Measurements from ENCODE around the gene CEP164.
"Not testable (repeated sequence)": the region's sequence is repeated elsewhere in the genome, so short reads cannot be mapped to it uniquely, and the experiment has no call there.

The CEP164 gene

DNA sequence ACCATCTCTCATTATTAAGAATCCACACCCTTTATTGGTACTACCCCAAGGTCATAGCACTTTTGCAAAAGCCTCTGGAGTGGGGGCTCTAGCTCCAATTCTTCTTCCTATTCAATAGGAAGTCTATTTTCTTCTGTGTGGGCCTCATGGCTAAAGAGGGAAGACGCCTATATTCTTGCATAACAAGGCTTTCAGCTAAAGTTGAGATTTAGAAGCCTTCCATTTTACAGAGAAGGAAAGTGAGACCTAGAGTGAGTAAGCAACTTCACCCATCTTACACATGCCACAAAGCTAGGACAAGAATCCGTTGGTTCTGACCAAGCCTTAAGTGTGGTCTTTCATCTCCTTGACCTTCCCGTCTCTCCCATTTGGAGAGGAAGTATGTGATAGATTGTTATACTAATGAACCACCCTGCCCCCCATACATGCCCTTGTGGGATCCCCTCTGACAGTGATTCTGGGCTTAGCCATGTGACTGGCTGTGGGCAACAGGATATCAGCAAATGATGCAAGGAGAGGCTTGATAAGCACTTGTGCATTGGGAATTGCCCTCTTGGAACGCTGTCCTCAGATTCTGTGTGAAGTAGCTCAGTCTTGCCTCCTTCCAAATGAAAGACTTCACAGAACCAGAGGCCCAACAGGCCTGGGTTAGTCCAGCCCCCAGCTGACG is 23.9 kb upstream of the CEP164 start:
- no peak for FAIRE-seq
- no peak for DNase-seq (ENCODE audit: low spot score)

DNA sequence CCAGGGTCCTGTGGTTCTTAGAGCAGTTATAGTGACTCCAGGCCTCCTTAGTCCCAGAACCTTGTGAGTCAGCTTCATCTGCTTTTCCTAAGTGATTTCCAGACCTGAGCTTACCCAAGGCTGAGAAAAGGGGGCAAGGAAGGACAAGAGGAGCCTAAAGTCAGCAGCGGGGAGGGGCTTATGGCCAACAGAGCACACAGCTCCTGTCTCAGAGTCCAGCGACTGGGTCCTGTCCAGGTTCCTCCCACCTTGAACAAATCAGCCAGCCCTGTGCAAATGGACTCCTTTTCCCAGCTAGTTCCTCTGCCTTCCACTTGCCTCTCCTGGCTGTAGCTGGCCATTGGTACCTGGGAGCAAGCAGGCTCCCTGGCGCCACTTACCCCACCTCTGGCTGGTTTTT is 22.5 kb upstream of the CEP164 start:
- FAIRE-seq (no peak), DNase-seq (ENCODE audit: low spot score) (no peak)

DNA sequence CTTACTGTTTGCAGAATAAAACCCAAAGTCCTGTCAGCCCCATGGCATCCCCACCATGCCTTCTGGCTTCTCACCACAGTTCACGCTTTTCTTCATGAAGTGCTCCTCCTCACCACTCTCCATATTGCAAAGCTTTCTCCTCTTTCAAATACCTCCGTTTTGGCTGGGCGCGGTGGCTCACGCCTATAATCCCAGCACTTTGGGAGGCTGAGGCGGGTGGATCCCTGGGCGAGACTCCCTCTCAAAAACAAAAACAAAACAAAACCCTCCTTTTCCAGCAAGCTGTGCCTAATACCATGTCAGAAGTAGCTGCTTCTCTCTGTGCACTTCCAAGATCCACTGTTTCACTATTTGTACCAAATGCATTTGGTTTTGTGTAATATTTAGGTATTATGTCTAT is 18.3 kb upstream of the CEP164 start:
- FAIRE-seq (no peak), DNase-seq (ENCODE audit: low spot score) (no peak)

DNA sequence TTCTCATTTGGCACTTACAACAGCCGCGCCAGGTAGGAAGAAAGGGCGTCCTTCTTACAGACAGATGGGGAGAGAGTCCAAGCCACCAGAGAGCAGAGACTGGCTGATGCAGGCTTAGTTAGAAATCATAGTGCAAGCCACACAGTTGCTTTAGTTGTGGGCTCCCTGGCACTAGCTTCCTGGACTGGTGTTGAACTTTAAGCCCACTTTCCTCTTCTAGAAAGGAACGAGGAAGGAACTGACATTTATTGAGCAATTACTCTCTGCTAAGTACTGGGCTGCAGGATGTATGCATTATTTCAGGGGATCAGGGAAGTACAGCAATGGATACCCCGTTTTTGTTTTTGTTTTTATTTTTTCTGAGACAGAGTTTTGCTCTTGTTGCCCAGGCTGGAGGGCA is 14.6 kb upstream of the CEP164 start:
- no peak for FAIRE-seq
- no peak for DNase-seq (ENCODE audit: low spot score)

DNA sequence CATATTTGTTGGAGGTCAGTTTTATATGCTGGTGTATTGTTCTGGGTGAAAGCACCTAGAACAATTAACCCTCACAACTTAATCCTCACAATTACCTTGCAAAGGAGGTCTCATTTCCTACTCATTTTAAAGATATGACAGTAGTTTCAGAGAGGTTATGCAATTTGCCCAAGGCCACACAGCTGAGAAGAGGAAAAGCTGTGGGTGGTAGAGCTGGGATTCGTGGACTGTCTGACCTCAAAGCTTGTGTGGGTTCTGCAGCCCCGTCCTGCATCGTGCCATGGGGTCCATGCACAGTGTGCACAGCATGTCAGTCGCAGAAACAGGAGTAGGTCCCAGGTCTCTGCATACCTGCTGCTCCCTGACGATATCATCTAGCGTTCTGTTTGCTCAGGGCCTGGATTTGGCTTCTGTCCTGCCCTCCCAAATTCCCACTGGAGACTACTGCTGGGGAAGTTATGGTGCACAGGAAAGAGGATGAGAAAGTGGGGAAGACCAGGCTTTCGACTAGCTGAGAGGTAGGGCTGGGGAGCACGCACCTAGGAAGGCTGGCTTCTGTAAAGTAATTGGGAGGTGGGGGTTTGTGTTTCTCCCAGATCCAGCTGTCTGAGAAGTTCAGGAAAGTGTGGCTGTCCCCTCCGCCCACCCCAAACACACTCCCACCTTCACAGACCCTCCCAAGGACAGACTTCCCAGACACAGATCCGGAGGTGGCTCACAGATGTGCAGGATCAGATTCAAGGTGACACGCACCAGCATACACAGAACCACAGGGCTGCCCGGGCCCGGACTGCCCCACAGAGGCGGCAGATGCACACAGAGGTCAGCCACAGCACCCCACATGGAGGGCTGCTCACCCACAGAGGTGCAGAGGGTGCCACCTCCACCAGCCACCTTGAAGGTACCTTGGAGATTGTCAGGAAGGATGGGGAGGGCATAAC is 13.6 kb upstream of the CEP164 start:
- FAIRE-seq (no peak), DNase-seq (ENCODE audit: low spot score) (no peak)

DNA sequence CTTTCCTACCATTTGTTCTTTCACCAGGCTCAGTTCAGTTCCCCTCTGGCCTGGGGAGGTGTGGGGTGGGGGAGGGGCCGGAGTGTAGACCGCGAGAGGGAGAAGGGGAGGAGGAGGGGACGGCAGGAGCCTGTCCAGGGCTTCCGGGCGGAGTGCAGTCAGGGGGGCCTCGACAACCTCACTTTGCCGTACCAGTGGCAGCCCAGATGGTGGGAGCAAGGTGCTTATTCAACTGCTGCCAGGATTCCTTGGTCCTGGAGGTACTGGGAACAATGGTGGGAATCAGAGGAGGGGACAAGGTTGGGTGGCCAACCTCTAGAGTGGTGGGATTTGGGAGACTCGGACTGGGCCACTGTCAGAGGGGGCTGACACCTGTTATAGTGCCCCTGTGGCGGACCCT is 12.8 kb upstream of the CEP164 start:
- no peak for FAIRE-seq

DNA sequence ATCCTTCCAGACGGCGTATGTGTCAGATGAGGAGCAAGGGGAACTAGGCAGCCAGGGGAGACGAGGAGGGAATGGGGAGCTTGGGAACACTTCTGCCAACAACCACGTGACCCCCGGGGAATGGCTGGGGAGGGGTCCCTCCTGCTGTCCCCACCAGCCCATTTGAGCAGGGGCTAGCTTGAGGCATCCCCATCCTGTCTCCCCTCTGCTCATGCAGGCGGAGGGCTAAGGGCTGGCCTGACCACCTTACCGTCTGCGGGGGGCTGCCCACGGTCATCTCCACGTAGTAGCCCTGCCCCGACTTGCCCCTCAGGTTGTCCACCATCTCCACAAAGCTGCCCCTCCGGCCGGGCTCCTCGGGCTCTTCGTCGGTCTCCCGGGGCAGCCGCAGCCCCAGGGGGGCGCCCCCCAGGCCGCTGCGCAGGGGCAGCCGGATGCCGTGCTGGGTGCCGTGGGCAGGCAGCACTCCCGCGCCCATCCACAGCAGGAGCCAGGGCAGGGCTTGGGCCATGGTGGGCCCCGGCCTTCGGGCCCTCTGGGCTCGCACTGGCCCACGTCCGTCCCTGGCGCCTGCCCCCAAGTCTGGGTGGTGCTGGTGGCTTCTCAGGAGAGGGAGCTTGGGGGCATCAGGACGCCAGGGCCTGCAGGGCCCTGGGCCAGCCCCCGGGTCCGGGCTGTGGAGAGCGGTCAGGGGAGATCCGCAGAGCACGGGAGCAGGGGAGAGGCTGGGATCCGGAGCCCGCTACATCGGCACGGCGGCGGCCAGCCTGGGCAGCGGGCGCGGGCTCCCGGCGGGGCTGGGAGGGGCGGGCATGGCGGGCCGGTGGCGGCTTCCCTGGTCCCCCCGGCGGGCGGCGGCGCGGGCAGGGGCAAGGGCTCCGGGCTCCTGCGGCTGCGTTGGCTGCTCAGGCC is 12.1 kb upstream of the CEP164 start:
- FAIRE-seq = no peak

More for the DNA sequence above, 12.8 kb upstream of the CEP164 start:
- no peak for DNase-seq (ENCODE audit: low spot score)

DNA sequence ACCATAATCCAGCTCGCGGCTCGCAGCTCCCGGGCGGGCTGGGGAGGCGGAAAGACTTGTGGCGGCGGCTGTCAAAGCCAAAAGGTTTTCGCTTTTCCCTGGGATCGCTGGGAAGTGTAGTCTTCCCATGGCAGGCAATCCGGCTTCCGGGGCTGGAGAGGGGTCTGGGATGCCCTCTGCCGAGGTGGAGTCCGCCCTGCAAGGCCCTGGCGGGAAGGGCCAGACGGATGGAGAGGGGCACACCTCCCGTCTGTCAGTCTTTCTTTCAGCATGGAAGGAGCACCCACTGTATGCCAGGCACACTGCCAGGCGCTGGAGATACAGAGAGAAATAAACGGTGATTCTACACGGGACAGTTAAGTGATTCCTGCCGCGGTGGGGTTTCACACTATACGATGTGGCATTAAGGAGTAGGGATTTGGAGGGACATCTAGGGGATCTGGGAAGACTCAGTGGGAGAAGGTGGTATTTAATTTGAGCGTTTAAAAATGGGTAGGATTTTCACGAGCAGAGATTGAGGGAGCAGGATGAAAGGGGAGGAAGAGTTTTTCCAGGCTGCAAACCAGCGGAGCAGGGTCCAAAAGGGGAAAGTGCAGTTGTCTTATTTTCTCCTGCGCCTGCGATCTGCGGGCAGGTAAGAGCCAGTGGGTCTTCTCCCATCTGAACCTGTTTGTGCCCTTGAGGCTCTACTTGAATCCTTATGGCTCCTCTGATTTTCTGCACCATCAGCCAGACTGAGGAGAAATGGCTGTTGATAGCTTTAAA is 11.3 kb upstream of the CEP164 start, which contains the start of gene BACE1:
BACE1 (minus strand) TSS at position 60 of the 765 bp plus-strand sequence. CDS start 461 bp downstream, outside the sequence.
- peak; percentile 62 for FAIRE-seq
- DNase-seq (ENCODE audit: low spot score) = peak; percentile 86

More for the DNA sequence above, 12.1 kb upstream of the CEP164 start:
- DNase-seq (ENCODE audit: low spot score) = no peak

DNA sequence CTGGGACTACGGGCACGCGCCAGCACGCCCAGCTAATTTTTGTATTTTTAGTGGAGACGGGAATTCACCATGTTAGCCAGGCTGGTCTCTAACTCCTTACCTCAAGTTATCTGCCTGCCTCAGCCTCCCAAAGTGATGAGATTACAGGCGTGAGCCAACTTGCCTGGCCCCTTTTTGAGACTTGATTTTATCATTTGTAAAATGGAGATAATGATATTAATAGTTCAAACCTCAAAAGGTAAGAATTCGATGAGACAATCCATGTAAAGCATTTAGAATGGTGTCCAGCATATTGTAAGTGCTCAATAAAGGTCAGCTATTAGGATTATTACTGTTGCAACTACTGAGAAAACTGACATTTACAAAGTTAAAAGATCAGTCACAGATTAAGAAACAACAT is 8.9 kb upstream of the CEP164 start:
- DNase-seq (ENCODE audit: low spot score) (no peak), FAIRE-seq (no peak)

DNA sequence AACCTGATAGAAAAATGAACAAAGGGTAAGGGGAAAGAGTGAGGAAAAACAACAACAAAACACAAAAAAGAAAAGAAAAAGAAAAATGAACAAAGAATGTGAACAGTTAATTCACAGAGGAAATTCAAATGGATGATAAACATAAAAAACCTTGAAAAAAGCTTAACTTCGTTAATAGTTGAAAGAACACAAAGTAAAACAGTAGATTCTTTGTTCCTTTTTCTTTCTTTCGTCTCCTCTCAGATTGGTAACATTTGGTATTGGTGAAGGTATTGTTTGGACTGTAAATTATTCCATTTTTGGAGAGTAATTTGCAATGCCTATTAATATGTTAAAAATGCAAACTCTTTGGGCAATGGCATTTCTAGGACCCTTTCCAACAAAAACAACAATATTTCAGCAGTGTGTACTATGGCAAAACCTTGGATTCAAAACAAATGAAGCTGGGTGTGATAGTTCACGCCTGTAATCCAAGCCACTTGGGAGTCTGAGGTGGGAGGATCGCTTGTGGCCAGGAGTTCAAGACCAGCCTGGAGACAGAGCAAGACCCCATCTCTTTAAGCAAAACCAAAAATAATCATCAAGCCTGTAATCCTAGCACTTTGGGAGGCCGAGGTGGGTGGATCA is 8.3 kb upstream of the CEP164 start:
- DNase-seq (ENCODE audit: low spot score) = no peak
- no peak for FAIRE-seq

DNA sequence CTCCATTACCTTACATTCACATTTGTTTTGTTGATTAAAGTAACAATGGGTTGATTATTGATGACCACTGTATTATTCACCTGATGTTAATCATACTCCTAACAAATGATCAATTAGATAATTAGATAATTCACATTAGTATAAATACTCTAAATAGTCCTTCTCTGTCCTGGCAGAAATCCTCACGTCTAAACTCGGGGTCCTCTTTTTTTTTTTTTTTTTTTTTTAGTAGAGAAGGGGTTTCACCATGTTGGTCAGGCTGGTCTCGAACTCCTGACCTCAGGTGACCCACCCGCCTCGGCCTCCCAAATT is 443 bp upstream of the CEP164 start:
- not testable (repeated sequence) for FAIRE-seq; DNase-seq (ENCODE audit: low spot score)

DNA sequence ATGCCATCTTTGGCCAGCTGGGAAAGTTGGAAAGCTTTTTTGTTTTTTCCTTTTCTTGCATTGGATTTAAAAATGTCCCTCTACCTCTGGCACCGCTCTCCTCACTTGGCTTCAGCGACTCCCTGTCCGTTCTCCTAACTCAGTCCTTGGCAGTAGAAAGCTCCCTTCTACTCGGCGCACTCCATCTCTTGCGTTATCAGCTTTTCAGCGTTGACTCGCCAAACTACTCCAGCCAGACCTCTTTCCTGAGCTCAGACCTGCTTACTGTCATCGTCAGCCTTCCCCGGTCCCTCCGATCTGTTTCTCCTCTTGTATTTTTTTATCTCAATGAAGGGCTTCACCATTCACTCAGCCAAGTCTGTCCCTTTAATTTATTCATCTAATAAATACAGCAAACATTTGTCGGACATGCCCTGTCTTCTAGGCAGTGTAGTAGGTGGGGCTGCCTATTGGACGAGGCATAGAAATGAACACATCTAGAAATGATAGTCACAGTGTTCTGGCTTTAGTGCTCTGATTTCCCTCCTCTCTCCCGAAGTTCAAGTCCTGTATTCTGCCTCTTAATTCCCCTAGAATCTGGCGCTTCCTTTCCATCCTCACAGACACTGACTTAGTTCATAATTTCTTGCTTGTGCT is 839 bp downstream of the CEP164 start:
- FAIRE-seq (no peak), DNase-seq (ENCODE audit: low spot score) (peak; percentile 4)

DNA sequence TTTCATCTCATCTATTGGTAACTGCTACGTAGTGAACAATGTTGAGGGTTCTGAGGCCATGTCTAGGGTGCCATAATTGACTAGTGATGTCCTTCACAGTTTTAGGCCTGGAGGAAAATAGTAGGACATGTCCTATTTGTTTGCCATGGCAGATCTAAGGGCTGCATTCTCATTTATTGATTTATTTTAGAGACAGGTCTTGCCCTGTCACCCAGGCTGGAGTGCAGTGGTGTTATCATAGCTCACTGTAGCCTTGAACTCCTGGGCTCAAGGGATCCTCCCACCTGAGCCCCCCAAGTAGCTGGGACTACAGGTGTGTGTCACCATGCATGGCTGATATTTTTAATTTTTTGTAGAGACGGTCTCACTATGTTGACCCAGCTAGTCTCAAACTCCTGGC is 5.2 kb downstream of the CEP164 start:
- no peak for FAIRE-seq
- no peak for DNase-seq (ENCODE audit: low spot score)

DNA sequence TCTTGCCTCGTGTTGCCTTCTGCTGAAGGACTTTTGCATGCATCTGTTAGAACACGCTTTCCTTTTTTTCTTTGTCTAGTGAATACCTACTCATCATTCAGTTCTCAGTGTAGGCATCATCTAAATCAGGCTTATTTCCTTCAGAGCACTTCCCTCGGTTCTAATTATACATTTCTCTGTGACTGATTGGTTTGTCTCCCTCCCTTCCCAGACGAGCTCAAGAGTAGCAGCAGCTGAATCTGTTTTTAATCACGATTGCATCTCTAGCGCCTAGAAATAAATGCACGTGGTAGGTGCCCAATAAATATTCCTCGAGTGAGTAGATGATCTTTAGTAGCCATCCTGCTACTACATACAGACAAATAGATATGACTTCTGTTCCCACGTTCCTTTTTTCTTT is 6.3 kb downstream of the CEP164 start:
- no peak for FAIRE-seq
- no peak for DNase-seq (ENCODE audit: low spot score)

DNA sequence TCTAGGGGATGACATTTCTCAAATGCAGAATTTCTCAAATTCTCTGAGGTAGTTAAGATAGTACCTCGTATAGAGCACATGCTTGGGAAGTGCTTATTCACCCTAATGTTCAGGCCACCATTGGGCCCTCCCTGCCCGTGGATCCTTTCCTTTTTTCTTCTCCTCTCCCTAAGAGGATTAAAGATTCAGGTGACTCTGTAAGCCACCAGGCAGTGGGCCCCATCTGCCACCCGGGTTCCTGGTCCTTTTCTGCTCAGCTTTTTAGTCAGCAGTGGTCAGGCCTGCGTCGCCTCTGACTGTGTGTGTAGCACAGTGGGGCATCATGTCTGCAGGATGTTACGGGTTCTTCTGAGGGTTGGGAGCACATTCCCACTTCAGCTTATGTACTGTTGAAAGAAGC is 7.2 kb downstream of the CEP164 start:
- no peak for FAIRE-seq
- DNase-seq (ENCODE audit: low spot score) = no peak

DNA sequence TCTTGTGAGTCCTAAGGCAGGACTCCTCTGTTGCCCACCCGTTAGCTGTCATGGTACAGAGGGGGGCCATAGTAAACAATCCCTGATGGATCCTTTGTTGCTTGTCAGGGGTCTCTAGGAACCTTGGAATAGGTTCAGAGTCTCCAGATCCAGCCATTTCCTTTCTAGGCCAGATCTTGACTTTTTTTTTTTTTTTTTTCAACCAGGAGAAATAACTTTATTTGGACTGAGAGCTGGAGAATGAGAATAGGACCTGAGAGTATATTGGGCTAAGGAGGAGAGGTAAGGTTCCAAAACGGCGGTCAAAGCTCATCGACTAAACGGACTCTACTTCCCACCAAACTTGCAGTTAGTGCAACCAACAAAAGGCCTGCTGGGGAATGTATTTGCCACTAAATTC is 7.7 kb downstream of the CEP164 start:
- no peak for FAIRE-seq
- DNase-seq (ENCODE audit: low spot score) = no peak

DNA sequence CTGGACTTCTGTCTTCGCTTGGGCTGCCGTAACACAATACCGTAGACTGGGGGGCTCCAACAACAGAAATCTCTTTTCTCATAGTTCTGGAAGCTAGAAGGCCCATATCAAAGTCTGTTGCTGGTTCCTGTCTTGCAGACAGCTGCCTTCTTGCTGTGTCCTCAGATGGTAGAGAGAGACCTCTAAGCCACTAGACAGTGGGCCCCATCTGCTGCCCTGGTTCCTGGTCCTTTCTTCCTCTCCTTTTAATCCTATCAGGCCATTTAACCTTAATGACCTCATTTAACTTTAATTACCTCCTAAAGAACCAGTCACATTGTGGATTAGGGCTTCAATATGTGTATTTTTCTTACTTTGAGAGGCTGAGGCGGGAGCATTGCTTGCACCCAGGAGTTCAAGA is 9.4 kb downstream of the CEP164 start:
- DNase-seq (ENCODE audit: low spot score) (no peak), FAIRE-seq (no peak)

DNA sequence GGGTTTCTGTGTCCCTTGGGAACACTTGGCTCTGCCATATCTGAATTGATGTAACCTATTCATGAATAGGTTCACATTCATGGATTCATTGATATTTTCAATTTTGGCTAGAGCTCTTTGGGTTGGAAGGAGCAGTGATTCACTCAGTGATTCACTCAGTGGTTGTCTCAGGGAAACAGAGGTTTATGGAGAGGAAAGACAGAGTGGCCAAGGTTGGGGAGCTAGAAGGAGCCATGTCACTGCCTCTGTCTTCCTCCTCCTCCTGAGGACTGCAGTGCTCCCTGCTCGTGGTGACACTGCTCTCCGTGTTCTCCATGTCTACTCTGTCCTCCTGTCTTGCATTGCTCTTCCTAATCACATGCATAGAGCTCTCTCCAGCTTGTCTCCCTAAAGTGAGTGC is 17.4 kb downstream of the CEP164 start:
- DNase-seq (ENCODE audit: low spot score) = no peak
- FAIRE-seq = no peak

DNA sequence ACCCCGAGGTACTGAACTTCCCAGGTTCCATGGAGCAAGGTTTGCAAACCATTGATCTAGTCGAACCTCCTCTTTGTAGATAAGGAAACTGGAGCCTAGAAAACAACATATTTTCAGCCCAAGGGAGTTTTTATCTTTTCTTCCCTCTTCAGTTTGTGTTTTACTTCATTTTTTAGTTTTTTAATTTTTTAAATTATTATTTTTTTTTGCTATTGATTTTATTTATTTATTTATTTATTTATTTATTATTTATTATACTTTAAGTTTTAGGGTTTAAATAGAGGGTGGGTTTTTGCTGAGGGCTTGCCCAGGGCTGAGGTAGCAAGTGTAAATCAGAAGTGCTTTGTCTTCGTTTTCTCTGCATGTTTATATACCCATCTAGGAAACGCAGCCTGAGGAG is 26.9 kb downstream of the CEP164 start:
- no peak for DNase-seq (ENCODE audit: low spot score)
- FAIRE-seq = no peak
